Gastrocnemius medialis (tissue), 4 donors: ENCODE measurements around the gene LCN9. TPM values are rescaled to one million over a fixed set of nuclear protein-coding genes. Genes with fewer than 3 reads are reported as not detected.

Experiments used
- ATAC-seq, 2 donors: fragments of 150-250 bp; one replicate each; pipeline ENCODE4 v1.9.1; 2016
- DNase-seq, 2 donors: peaks; one replicate each; pipeline ENCODE4 v3.0.0-alpha.2; 2019
- H3K27ac ChIP-seq, 4 donors: fragments of 200-600 bp; sonication (generic); 1 replicate in 1 of 4; 2 replicates in 3 of 4; pipeline ENCODE4 v1.5.1; 2016 to 2018; ENCODE audit warnings: mild to moderate bottlenecking in 2 of 4, moderate library complexity in 1 of 4
- H3K27me3 ChIP-seq, 3 donors: fragments of 200-600 bp; sonication (generic) in 2 of 3; 1 replicate in 1 of 3; 2 replicates in 2 of 3; pipeline versions ENCODE4 v1.5.1 to v1.6.0; 2016 to 2019; ENCODE audit warnings: mild to moderate bottlenecking in 1 of 3, moderate library complexity in 1 of 3
- H3K36me3 ChIP-seq, 2 donors: fragments of 200-600 bp; sonication (generic) in 1 of 2; one replicate each; pipeline ENCODE4 v1.5.1; 2017 to 2018
- H3K4me1 ChIP-seq, 2 donors: fragments of 200-600 bp; sonication (generic) in 1 of 2; one replicate each; pipeline ENCODE4 v1.5.1; 2016 to 2017; ENCODE audit warnings: mild to moderate bottlenecking in 2 of 2
- H3K4me3 ChIP-seq, 4 donors: fragments of 200-600 bp; sonication (generic) in 3 of 4; 1 replicate in 1 of 4; 2 replicates in 3 of 4; pipeline ENCODE4 v1.5.1; 2016 to 2019; ENCODE audit warnings: mild to moderate bottlenecking in 2 of 4
- H3K9me3 ChIP-seq, 3 donors: fragments of 200-600 bp; sonication (generic) in 2 of 3; 1 replicate in 1 of 3; 2 replicates in 2 of 3; pipeline ENCODE4 v1.5.1; 2016 to 2019
- POLR2A ChIP-seq, 2 donors: fragments of 450-650 bp; IDR thresholded peaks; one replicate each; pipeline ENCODE4 v1.6.1; 2017; ENCODE audit warnings: antibody characterized with exemption in 2 of 2, mild to moderate bottlenecking in 2 of 2, moderate library complexity in 2 of 2
- in situ Hi-C, 4 donors: fragments of 200-750 bp; cut with MboI; loops; one replicate each; pipeline versions ENCODE4 v1.15.0 to v1.8.0; 2017; ENCODE audit warnings: low sequenced_read_pairs in 4 of 4
- intact Hi-C: fragments of 100-400 bp; cut with DNase I; formaldehyde crosslinking; loops from one replicate; pipeline ENCODE4 v1.15.1; 2023; ENCODE audit warnings: low total_unique reads
- total RNA-seq, 4 donors: library from RNA; depleted of rRNA; stranded (reverse); fragments of >200 nt; gene quantifications; one replicate each; pipeline versions ENCODE4 v1.1.0 to v1.2.3, GENCODE V29; 2016
- TF ChIP-seq, protein P1 (sequence below), 5 experiments: fragments of 450-650 bp in 3 of 5; fragments of 200-600 bp in 2 of 5; sonication (generic) in 2 of 5; IDR thresholded peaks in 4 of 5; conservative IDR thresholded peaks in 1 of 5; 1 replicate in 4 of 5; 2 replicates in 1 of 5; pipeline ENCODE4 v1.5.1; 2016 to 2019; ENCODE audit warnings: antibody characterized with exemption in 5 of 5, mild to moderate bottlenecking in 3 of 5, moderate library complexity in 3 of 5

Gene LCN9
- total RNA-seq, 4 donors from 2014 or later, result not detected

DNA sequence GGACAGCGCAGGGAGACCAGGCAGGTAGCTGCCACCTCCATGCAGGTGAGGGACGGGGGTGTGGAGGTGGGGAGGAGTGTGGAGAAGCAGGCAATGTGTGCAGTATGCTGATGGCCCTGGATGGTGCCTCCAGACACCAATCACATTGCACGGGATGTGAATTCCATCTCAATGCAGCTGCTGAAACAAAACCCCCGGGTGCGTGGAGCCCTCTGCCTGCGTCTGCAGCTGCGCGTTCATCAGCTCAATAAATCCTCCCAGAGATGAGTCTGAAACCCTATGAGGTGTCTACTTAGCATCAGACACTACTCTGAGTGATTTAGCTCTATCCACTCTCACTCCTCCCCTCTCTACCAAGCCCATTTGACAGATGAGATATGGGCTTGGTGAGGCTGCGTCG is 25.9 kb downstream of the LCN9 start:
- TF ChIP-seq, protein P1, sequence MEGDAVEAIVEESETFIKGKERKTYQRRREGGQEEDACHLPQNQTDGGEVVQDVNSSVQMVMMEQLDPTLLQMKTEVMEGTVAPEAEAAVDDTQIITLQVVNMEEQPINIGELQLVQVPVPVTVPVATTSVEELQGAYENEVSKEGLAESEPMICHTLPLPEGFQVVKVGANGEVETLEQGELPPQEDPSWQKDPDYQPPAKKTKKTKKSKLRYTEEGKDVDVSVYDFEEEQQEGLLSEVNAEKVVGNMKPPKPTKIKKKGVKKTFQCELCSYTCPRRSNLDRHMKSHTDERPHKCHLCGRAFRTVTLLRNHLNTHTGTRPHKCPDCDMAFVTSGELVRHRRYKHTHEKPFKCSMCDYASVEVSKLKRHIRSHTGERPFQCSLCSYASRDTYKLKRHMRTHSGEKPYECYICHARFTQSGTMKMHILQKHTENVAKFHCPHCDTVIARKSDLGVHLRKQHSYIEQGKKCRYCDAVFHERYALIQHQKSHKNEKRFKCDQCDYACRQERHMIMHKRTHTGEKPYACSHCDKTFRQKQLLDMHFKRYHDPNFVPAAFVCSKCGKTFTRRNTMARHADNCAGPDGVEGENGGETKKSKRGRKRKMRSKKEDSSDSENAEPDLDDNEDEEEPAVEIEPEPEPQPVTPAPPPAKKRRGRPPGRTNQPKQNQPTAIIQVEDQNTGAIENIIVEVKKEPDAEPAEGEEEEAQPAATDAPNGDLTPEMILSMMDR (IDR thresholded peaks at IDR 0.05 in 4 of 5, conservative IDR thresholded peaks at IDR 0.05 in 1 of 5), result no peak
- TF ChIP-seq POLR2A (IDR thresholded peaks at IDR 0.05), result no peak
- in situ Hi-C loops, result no loop called here
- DNase-seq (no peak), ATAC-seq (no peak)
- Histone ChIP-seq H3K27me3 (peaks cover 0 to 9% (median 5%) of the 10 kb centered on the region in 3 donors), H3K27ac (no peak overlapping the region), H3K36me3 (no peaks in the 10 kb centered on the region), H3K4me1 (no peaks in the 10 kb centered on the region), H3K9me3 (no peaks in the 10 kb centered on the region), H3K4me3 (no peak overlapping the region)
- intact Hi-C loops, result no loop called here

- no peaks in the 10 kb centered on the region for H3K36me3 ChIP-seq
- H3K4me1 ChIP-seq, result no peaks in the 10 kb centered on the region
- H3K27ac ChIP-seq, result no peak overlapping the region
- no peak for ATAC-seq
- H3K4me3 ChIP-seq, result no peak overlapping the region
- TF ChIP-seq, protein P1 (IDR thresholded peaks at IDR 0.05 in 4 of 5, conservative IDR thresholded peaks at IDR 0.05 in 1 of 5), result no peak
- TF ChIP-seq POLR2A (IDR thresholded peaks at IDR 0.05), result no peak
- no peak for DNase-seq
- intact Hi-C loops (loop anchor here (2.0 kb wide), 1 partner anchor 20 kb away; no protein-coding TSS in a partner anchor), in situ Hi-C loops (no loop called here)
- no peaks in the 10 kb centered on the region for H3K9me3 ChIP-seq
- H3K27me3 ChIP-seq, result peaks cover 0 to 5% (median 0%) of the 10 kb centered on the region in 3 donors
Measured at GRCh38 chr9:135690836-135691570, 27.9 kb downstream of the LCN9 start.

GRCh38 chr9:135692410-135692809 is 29.3 kb downstream of the LCN9 start:
- DNase-seq (no peak), ATAC-seq (no peak)
- Histone ChIP-seq H3K4me1 (no peaks in the 10 kb centered on the region), H3K27me3 (peaks cover 0 to 5% (median 0%) of the 10 kb centered on the region in 3 donors), H3K4me3 (no peak overlapping the region), H3K36me3 (no peaks in the 10 kb centered on the region), H3K27ac (no peak overlapping the region), H3K9me3 (no peaks in the 10 kb centered on the region)
- TF ChIP-seq, protein P1 (IDR thresholded peaks at IDR 0.05 in 4 of 5, conservative IDR thresholded peaks at IDR 0.05 in 1 of 5), result no peak
- TF ChIP-seq POLR2A (IDR thresholded peaks at IDR 0.05), result no peak
- intact Hi-C loops, result no loop called here
- in situ Hi-C loops, result no loop called here

GRCh38 chr9:135693265-135693664 is 30.2 kb downstream of the LCN9 start:
- DNase-seq (no peak), ATAC-seq (no peak)
- intact Hi-C loops, result no loop called here
- H3K4me1 ChIP-seq, result no peaks in the 10 kb centered on the region
- no peaks in the 10 kb centered on the region for H3K9me3 ChIP-seq
- H3K36me3 ChIP-seq, result no peaks in the 10 kb centered on the region
- TF ChIP-seq POLR2A (IDR thresholded peaks at IDR 0.05), result no peak
- TF ChIP-seq, protein P1 (IDR thresholded peaks at IDR 0.05 in 4 of 5, conservative IDR thresholded peaks at IDR 0.05 in 1 of 5), result no peak
- peaks cover 0 to 5% (median 0%) of the 10 kb centered on the region in 3 donors for H3K27me3 ChIP-seq
- H3K4me3 ChIP-seq, result no peak overlapping the region
- in situ Hi-C loops, result no loop called here
- no peak overlapping the region for H3K27ac ChIP-seq
